SK-N-SH treated with all-trans-retinoic acid at 6 μM for 48 hours (cell line): Measurements from ENCODE around the gene DNAJA1.
"Not testable (repeated sequence)": the region's sequence is repeated elsewhere in the genome, so short reads cannot be mapped to it uniquely, and the experiment has no call there.

Experiments
- CSRNP3 ChIP-seq: fragments of 250-450 bp; sonication (Bioruptor Pico); IDR thresholded peaks from 2 replicates; pipeline ENCODE4 v1.5.1; 2021; ENCODE audit warnings: mild to moderate bottlenecking, moderate library complexity
- PATZ1 ChIP-seq: fragments of 250-450 bp; sonication (Bioruptor Pico); IDR thresholded peaks from 2 replicates; pipeline ENCODE4 v1.8.0; 2020; ENCODE audit warnings: mild to moderate bottlenecking, moderate library complexity, borderline replicate concordance
- TOX ChIP-seq: fragments of 250-450 bp; sonication (Bioruptor Pico); IDR thresholded peaks from 2 replicates; pipeline ENCODE4 v1.8.0; 2021; ENCODE audit warnings: mild to moderate bottlenecking, moderate library complexity, borderline replicate concordance
- ZC3H10 ChIP-seq: fragments of 250-450 bp; sonication (Bioruptor Pico); IDR thresholded peaks from 2 replicates; pipeline ENCODE4 v1.5.1; 2021; ENCODE audit warnings: mild to moderate bottlenecking, moderate library complexity
- ZFP30 ChIP-seq: fragments of 450-650 bp; formaldehyde crosslinking; IDR thresholded peaks from 2 replicates; pipeline ENCODE4 v1.5.0; 2022; ENCODE audit warnings: mild to moderate bottlenecking, moderate library complexity
- ZNF565 ChIP-seq: fragments of 450-650 bp; formaldehyde crosslinking; conservative IDR thresholded peaks from 2 replicates; pipeline ENCODE4 v1.5.0; 2020; ENCODE audit warnings: low read depth, mild to moderate bottlenecking, moderate library complexity

- TF ChIP-seq PATZ1, TOX, ZNF565, ZFP30, ZC3H10, CSRNP3 (CRISPR knock-in tag): not testable (repeated sequence)
These were observed 19.7 kb upstream of the DNAJA1 start for GRCh38 chr9:33005335-33005734.
